HG03039 (cell line): Measurements from ENCODE around the gene VWA1.

ENCODE experiments used
- ATAC-seq: cut with Tn5 transposase; IDR thresholded peaks from one replicate; pipeline ENCODE4 v1.9.1; 2021; ENCODE audit warnings: mild to moderate bottlenecking, moderate library complexity; ENCODE audit not compliant: unreplicated experiment

Gene VWA1

GRCh38 chr1:1435106-1435903, at the start of gene VWA1:
VWA1 (plus strand) TSS chr1:1435690; CDS start chr1:1435749, 59 bp downstream.
- no peak for ATAC-seq

DNA sequence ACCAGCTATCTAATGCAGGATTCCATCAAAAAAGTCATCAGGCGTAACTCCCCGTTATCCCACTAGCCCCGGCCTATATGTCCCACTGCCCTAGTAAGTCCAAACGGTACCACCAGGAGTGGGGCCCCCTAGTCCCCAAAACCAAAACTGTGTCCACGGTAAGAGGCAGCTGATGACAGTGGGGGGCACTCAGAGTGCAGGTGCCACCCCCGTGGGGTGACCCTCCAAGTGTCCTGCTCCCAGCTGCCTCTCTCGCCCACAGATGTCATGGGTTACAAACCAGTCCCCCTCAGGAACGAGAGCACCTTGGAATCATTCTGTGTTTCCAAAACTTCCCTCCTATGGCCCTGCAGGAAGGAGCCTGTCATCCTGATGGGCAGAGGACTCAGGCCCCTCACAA, 49.6 kb upstream of the VWA1 start:
- ATAC-seq: no peak

DNA sequence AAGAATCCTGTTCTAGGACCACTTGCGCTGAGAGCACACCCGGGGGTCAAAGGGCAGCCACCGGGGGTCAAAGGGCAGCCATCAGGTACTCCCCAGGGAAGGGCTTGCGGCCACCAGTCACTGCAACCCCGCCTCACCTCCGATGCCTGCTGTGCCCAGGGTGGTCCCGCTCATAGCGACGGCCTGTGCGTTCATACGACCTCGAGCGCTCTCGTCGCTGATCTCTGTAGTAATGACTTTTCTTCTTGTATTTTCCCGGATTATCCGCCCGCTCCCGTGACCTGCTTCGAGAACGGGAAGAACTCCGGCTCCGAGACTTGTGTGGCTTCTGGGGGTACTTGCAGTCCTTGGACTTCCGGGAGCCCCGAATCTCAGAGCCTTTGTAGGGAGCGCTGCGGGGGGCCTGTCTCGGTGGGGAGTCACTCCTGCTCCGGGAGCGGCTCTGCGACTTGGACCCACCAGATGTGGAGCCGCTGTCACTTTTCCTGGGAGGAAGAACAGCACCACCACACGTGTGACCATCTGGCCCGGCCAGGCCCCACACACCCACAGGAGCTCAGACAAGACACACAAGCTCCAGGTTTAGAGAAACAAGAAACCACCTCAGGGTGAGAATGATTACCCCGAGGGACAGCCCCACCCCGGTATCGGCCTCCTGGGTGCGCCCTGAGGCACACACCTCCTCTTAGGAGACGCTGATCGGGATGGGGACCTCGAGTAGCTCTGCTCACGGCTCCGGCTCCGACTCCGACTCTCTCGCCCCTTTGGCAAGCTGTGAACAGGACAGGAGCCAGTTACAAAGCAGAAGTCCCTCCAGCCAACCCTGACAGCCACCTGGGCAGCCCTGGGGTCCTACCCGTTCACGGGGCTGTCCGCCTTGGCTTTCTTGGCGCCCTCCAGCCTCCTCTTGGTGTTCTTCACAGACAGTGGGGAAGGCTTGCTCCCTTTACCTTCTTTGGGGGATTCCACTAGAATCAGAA, 48.1 kb upstream of the VWA1 start:
- no peak for ATAC-seq

- no peak for ATAC-seq
Observed at GRCh38 chr1:1388078-1388472, 47.4 kb upstream of the VWA1 start.

DNA sequence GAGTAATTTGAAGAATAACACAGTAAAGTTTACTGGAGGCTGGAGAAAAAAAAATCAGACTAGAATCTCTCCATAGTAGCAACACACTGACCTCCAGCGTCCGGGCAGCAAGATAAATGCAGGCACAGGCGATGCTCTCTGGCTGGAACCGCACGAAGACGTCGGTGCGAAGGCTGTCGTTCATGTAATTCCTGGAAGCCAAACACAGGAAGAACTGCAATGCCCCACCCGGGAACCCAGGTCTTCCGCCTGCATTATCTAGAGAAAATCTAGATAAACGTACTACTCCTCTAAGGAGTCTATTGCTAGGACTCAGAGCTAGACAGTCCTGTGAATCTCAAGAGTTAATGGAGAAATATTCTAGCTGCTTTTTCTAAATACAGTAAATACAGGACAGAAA, 44.8 kb upstream of the VWA1 start:
- ATAC-seq: no peak

GRCh38 chr1:1391225-1391624, 44.3 kb upstream of the VWA1 start:
- no peak for ATAC-seq

DNA sequence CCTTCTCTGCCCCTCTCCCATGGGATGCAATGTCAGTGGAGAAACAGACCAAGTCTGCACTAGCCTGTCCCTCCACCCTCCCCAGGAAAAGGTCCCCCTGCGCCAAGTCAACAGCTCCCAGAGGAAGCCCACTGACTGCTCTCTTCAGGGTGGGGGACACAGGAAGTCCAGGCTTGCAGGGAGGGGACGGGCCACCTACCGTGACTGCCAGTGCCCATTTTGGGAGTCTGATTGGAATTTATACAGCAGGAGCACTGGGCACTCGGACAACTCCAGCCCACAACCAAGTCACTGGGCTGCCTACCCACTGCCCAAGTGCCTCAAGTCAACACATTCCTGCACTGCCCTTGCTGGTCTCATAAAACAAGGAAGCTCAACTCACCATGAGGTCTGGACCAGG, 42.5 kb upstream of the VWA1 start:
- no peak for ATAC-seq

DNA sequence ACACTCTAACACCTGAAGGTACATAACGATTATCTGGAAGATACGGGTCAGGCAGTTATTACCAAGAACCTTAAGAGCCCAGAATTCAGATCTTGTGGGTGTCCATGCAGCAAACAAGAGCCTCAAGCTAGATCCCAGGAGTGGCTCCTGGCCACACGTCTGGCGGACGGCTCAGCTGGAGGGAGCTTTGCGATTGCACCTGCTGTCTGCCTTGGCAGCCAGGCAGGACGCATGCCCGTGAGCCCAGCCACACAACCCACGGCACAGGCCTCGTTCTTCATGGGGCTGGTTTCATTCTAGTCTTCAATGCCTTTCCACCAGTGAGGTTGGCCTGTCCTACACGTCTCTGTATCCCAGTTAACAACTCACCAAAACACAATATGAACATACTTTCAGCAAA, 42.1 kb upstream of the VWA1 start:
- ATAC-seq: no peak

DNA sequence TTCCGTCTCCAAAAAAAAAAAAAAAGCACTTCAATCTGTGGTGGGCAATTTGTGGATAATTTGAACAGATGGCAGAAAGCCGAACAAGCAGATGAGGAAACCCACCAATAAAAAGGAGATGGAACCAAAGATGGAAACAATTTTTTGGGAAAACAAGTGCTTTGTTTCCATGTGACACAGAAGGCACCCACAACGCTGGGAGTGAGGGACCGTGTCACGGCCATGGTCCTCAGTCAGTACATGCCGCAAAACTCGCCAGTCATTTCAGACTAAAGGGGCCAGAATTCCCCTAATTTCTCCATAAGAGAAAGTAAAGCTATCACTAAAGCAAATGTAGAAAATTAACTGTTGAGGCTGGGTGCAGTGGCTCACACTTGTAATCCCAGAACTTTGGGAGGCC, 41.4 kb upstream of the VWA1 start:
- ATAC-seq: no peak

- no peak for ATAC-seq
Observed at GRCh38 chr1:1395166-1395565, 40.3 kb upstream of the VWA1 start.

DNA sequence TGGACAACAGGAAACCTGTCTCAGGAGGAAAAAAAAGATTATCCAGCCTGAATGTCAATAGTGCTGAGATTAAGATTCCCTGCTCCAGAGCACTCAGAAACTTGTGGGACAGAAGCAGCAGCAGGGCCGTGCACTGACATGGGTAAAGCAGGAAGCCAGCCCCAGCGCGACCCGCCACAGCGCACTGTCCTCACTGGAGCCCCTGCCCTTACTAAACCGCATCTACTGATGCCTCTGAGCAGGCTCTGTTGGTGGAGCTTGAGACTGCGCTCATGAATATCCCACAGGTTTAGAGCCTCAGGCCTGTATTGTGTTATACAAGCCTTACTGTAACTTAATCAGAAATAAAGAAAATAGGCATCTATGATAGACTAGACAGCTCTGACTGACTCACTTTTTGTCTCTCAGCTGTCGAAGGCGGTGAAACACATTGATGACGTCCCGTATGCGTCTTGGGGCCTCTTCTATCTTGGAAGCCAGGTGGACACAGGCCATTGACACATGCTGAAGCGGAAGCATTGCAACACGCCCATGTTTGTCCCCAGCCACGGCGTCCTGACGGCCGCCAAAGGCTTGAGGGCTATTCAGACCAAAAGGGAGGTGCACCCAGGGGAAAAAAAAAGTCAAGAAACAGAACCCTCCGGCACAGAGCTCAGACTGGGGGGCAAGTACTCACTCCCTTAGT, 37.5 kb upstream of the VWA1 start:
- no peak for ATAC-seq

- ATAC-seq: peak; percentile 2
Observed at GRCh38 chr1:1398677-1399186, 36.8 kb upstream of the VWA1 start.

DNA sequence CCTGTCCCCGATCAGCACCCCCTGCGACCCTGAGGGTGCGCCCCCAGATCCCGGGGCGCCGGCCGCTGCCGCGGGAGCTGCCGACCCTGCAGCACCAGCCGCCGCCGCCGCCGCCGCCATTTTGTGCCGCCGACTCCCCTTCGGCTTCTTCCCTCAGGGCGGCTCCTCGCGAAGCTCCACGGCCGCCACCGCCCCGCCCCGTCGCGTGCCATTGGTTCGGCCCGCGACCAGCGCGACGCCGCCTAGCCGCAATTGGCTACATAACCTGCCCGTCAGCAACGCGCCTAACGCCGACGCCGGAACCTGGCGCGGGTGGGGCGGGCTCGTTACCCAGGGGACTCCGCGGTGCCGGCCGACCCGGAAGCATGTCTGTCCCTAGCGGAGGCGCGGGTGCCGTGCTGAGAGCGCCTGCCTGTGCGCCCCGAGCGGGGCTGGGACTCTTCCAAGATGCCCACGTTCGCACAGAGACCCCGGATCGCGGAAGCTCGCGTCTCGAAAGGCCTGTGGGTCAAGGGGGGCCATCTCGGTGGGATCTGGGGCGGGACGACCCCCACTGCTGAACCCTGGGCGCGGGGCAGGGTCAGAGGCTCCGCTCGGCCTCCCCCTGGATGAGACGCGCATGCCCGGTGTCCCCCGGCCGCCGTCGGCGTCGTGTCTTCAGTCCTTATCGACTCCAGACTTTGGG, 36.2 kb upstream of the VWA1 start, which contains the start of gene CCNL2:
CCNL2 (minus strand) TSS at position 149 of the 685 bp plus-strand sequence; CDS start at position 120, 29 bp downstream.
- ATAC-seq: peak; percentile 89

DNA sequence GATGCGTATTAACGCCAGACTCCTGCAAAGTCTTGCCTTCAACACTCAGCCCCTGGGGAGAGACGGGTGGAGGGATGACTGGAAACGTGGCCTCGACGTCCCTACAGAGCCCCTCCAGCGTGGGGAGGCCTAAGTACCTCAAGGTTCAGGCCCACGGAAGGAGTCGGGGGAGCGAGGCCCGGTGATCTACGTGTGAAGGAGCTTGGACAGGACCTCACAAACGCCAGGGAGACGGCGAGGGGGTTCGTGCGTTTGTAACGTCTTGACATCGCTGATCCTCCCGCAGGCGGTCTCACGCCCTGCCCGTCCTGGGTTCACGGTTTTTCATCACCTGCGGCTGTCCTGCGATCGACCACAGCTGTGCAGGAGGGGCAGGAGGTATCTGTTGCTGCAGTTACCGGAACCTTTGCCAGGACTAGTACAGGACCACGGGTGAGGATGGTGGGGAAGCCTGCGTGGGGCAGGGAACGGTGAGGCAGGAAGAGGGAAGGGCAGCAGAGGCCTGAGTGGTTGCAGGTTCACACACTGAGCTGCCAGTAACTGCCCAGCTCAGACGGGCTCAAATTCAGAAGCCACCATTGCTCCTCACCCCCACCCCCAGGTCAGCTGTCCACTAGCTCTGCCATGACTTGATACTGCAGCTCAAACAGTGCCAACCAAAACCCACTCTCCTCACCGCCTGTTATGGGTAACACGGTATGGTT, 35.5 kb upstream of the VWA1 start:
- no peak for ATAC-seq

DNA sequence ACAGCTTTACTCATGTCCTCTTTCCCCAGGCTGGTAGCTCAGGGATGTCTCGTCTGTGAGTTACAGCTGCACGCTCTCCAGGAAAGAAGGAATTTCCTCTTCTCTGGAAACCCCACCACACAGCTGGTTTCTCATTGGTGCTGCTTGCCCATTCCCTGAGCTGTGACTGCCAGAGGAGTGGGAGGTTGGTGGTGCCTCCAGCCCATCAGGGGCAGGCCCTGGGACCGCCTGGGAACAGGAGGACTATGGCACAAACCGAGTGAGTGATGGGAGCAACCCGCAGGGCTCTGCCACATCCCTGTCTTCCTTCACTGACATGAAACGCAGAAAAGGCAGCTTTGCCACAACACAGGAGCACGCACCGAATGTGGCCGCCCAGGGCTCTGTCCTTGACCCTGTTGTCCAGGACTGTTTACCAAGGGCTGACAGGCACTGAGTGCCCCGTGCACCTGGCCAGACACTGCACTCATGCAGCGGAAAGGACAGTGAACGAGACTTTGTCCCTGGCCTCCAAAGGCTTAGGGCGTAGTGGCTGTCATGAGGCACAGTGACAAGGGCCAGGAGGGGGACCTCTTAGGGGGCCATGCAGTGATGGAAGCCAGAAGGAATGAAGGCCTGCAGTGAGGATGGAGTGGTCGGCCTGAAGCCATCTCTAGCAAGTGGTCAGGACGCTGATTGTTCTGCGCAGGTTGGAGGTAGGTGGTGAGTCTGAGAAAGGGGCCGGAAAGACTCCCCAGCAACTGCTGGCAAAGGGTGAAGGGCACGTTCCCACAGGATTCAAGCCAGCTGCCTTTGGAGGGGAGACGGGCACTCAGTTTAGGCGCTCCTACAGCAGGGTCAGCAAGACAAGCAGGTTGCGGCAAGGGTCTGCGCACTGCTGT, 34.7 kb upstream of the VWA1 start:
- no peak for ATAC-seq

DNA sequence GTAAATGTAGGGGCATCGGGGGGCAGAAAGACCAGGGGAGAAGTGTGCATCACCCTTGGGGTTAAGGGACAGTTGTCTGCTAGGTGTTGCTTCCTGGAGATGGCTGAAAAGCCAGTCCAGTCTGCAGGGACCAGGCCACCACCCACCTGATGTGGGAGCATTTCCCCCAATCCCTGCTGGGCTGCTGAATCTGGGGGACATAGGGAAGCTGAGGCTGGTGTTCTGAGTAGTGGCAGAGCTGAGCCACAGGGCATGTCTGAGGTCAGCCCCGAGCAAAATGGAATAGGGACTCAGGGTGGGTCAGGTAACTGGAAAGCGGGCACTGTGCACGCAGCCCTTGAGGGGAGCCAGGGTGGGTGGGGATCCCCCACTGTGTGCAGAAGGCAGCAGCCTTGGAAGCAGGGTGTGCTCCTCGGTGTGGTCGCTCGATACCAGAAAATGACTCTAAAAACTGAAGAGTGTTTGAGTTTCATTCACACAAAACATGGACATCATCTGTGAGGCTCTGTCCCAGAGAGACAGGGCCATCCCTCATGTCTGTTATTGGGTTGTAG, 34.0 kb upstream of the VWA1 start:
- ATAC-seq: no peak

DNA sequence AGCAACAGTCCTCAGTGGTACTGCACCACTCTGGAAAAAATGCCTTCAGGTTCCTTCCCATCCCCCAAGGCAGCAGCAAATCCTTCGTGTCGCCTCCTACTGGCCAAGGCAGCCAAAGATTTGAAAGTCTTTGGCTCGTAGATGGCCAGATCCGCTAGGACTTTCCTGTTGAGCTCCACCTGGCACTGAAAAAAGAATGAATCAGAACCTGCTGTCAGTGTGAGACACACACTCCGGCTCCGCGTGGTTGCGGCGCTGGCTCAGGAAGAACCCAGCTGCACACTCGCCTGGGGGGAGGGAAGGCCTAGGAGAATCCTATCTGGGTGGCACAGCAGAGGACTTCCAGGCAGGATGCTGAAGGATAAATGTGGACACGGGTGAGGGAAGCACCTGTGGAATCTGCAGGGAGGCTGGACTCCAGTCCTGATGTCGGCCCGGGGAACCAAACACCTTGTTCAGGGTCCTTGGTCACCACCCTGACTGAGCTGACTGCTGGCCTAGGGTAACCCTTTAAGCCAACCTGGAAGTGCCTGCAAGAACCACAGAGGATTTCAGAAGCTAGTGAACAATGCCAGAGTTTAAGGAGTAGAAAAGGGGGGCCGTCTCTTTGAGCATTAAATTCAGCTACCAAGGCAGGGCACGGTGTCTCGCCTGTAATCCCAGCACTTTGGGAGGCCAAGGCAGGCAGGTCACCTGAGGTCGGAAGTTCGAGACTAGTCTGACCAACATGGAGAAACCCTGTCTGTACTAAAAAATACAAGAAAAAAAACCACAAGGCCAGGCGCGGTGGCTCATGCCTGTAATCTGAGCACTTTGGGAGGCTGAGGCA, 33.2 kb upstream of the VWA1 start:
- ATAC-seq: no peak
